Endothelial cell of umbilical vein (primary cell): ENCODE results near the gene ARPC2. TPM values are rescaled to one million over a fixed set of nuclear protein-coding genes. Genes with fewer than 3 reads are reported as not detected.

Experiments used
- BruUV-seq: library from RNA; stranded (reverse); fragments of 400-500 nt; replicated peaks from 2 replicates; lab custom pipeline; 2021; lab: Mats Ljungman, UMichigan
- CTCF ChIA-PET: fragments of 300-600, 350-600 bp; sonication (Branson Sonifier 250); formaldehyde crosslinking; loops from one replicate; lab custom pipeline; 2021; ENCODE audit warnings: antibody characterized with exemption, inconsistent platforms; lab: Charles Lee
- POLR2A ChIA-PET: fragments of 300-600, 350-600 bp; sonication (Branson Sonifier 250); formaldehyde crosslinking; loops from one replicate; lab custom pipeline; 2021; ENCODE audit warnings: antibody characterized with exemption, inconsistent platforms; lab: Charles Lee
- DNase-seq: peaks from one replicate; pipeline ENCODE4 v3.0.0-alpha.2; 2011; ENCODE audit warnings: low read depth, low spot score
- FAIRE-seq: peaks from 2 replicates; lab custom pipeline; 2011; peaks lifted over from hg19 to GRCh38; lab: Jason Lieb, UNC
- H2AFZ ChIP-seq: 2 replicates; pipeline ENCODE4 v1.6.0; 2012; ENCODE audit warnings: low read depth, low read length, control low read depth, inconsistent platforms
- H3K27ac ChIP-seq: 2 replicates; pipeline ENCODE4 v1.5.1; 2011; ENCODE audit warnings: low read depth, mild to moderate bottlenecking, control low read depth, low read length, moderate library complexity; ENCODE audit not compliant: insufficient read depth
- H3K27me3 ChIP-seq, 2 experiments: 2 replicates each; pipeline versions ENCODE4 v1.6.0 to v1.6.1; 2011; ENCODE audit warnings: low read length in 2 of 2, mixed read lengths in 1 of 2; ENCODE audit not compliant: control insufficient read depth in 2 of 2, insufficient read depth in 2 of 2
- H3K36me3 ChIP-seq, 2 experiments: 2 replicates in 1 of 2; 3 replicates in 1 of 2; pipeline ENCODE4 v1.5.1; 2011; ENCODE audit warnings: low read length in 2 of 2, mild to moderate bottlenecking in 1 of 2, moderate library complexity in 1 of 2; ENCODE audit not compliant: control insufficient read depth in 2 of 2, insufficient read depth in 2 of 2; ENCODE audit errors: extremely low read depth in 1 of 2
- H3K4me1 ChIP-seq: 3 replicates; pipeline ENCODE4 v1.5.1; 2011; ENCODE audit warnings: mild to moderate bottlenecking, low read length; ENCODE audit not compliant: control insufficient read depth, insufficient read depth; ENCODE audit errors: extremely low read depth
- H3K4me2 ChIP-seq: 2 replicates; pipeline ENCODE4 v1.6.1; 2011; ENCODE audit warnings: low read length, control low read depth, mixed read lengths; ENCODE audit not compliant: insufficient read depth
- H3K4me3 ChIP-seq, 3 experiments: fragments of 200-600 bp in 1 of 3; sonication (generic), shearing (Covaris generic) in 1 of 3; replicated peaks in 1 of 3; 2 replicates each; pipeline ENCODE4 v1.5.1; 2011 to 2016; ENCODE audit warnings: control low read depth in 3 of 3, low read length in 3 of 3, mild to moderate bottlenecking in 2 of 3, inconsistent platforms in 1 of 3, low read depth in 1 of 3, moderate library complexity in 1 of 3; ENCODE audit not compliant: insufficient read depth in 1 of 3
- H3K79me2 ChIP-seq: 2 replicates; pipeline ENCODE4 v1.6.0; 2012; ENCODE audit warnings: low read length, inconsistent platforms; ENCODE audit not compliant: control insufficient read depth, insufficient read depth
- H3K9ac ChIP-seq: replicated peaks from 2 replicates; pipeline ENCODE3; 2011; ENCODE audit warnings: low read length, control low read depth; ENCODE audit not compliant: insufficient read depth; ENCODE audit errors: extremely low read depth
- H3K9me1 ChIP-seq: replicated peaks from 3 replicates; pipeline ENCODE4 v1.6.0; 2011; ENCODE audit warnings: mild to moderate bottlenecking, low read length; ENCODE audit not compliant: control insufficient read depth, insufficient read depth; ENCODE audit errors: extremely low read depth
- H3K9me3 ChIP-seq: replicated peaks from 2 replicates; pipeline ENCODE4 v1.5.1; 2012; ENCODE audit warnings: low read length, inconsistent platforms; ENCODE audit not compliant: control insufficient read depth, insufficient read depth
- H4K20me1 ChIP-seq: replicated peaks from 2 replicates; pipeline ENCODE3; 2011; ENCODE audit warnings: mild to moderate bottlenecking, low read length; ENCODE audit not compliant: control insufficient read depth, insufficient read depth; ENCODE audit errors: extremely low read depth
- CTCF ChIP-seq, 2 donors: IDR thresholded peaks; 1 replicate in 1 of 2; 2 replicates in 1 of 2; pipeline ENCODE4 v1.5.1; 2011; ENCODE audit warnings: low read length in 2 of 2, mild to moderate bottlenecking in 2 of 2, moderate library complexity in 2 of 2, control low read depth in 1 of 2, inconsistent platforms in 1 of 2, low read depth in 1 of 2; ENCODE audit not compliant: insufficient read depth in 1 of 2; ENCODE audit errors: extremely low read depth in 1 of 2
- EZH2 ChIP-seq: IDR thresholded peaks from 2 replicates; pipeline ENCODE4 v1.6.1; 2012; ENCODE audit warnings: borderline replicate concordance, low read depth, mild to moderate bottlenecking, moderate library complexity, low read length, inconsistent platforms; ENCODE audit not compliant: severe bottlenecking
- FOS ChIP-seq: IDR thresholded peaks from 2 replicates; pipeline ENCODE4 v1.6.1; 2011; ENCODE audit warnings: mild to moderate bottlenecking, low read length, moderate library complexity, borderline replicate concordance; ENCODE audit not compliant: insufficient read depth
- GATA2 ChIP-seq: IDR thresholded peaks from 2 replicates; pipeline ENCODE4 v1.7.0; 2011; ENCODE audit warnings: low read depth, mild to moderate bottlenecking, moderate library complexity, mixed read lengths, low read length; ENCODE audit not compliant: insufficient read length, insufficient read depth
- JUN ChIP-seq: IDR thresholded peaks from 2 replicates; pipeline ENCODE4 v1.6.1; 2011; ENCODE audit warnings: borderline replicate concordance, low read depth; ENCODE audit not compliant: insufficient read length, insufficient read depth
- MYC ChIP-seq: IDR thresholded peaks from one replicate; pipeline ENCODE4 v1.6.1; 2011; ENCODE audit warnings: mild to moderate bottlenecking, low read depth, low read length
- POLR2A ChIP-seq: IDR thresholded peaks from 2 replicates; pipeline ENCODE4 v1.6.1; 2012; ENCODE audit warnings: low read depth, mild to moderate bottlenecking, control low read depth, low read length
- POLR2AphosphoS5 ChIP-seq: IDR thresholded peaks from 2 replicates; pipeline ENCODE4 v1.6.1; 2012; ENCODE audit warnings: low read depth, mild to moderate bottlenecking, control low read depth, low read length, moderate library complexity; ENCODE audit not compliant: insufficient read depth
- dilution Hi-C: fragments of 300-500 bp; cut with MboI; formaldehyde crosslinking; loops from one replicate; pipeline ENCODE4 v1.15.0; 2019; ENCODE audit warnings: low sequenced_read_pairs; ENCODE audit not compliant: extremely low pct_ligation_motif_present
- intact Hi-C: fragments of 100-400 bp; cut with micrococcal nuclease; formaldehyde crosslinking; loops from one replicate; pipeline ENCODE4 v1.10.0; 2022
- polyA plus RNA-seq, 4 experiments: library from polyadenylated mRNA; depleted of rRNA in 3 of 4; stranded (reverse) in 3 of 4; unstranded in 1 of 4; fragments of >200 nt; gene quantifications; 2 replicates each; pipeline versions ENCODE4 v1.2.1 to v1.2.3, GENCODE V29; 2011 to 2012; ENCODE audit warnings: missing spikeins in 1 of 4
- total RNA-seq: library from RNA; stranded (reverse); gene quantifications from 2 replicates; pipeline ENCODE4 v1.2.3, GENCODE V29; 2021
- TF ChIP-seq, protein P1 (sequence below): IDR thresholded peaks from 2 replicates; pipeline ENCODE4 v1.6.1; 2011; ENCODE audit not compliant: insufficient read depth, insufficient read length

The ARPC2 gene
- total and polyA plus RNA-seq, 2 donors (not counting 3 experiments of a cell fraction or from before 2014, with no cell fraction given): 417 to 455 TPM

- H3K9me3 ChIP-seq: no peaks in the 10 kb centered on the region
- H3K79me2 ChIP-seq: no peaks in the 10 kb centered on the region
- H3K9ac ChIP-seq: no peak overlapping the region
- TF ChIP-seq, protein P1, sequence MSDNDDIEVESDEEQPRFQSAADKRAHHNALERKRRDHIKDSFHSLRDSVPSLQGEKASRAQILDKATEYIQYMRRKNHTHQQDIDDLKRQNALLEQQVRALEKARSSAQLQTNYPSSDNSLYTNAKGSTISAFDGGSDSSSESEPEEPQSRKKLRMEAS: no peak
- TF ChIP-seq POLR2AphosphoS5 (no peak), GATA2 (no peak), FOS (no peak), JUN (no peak), POLR2A (no peak), MYC (no peak), CTCF (IDR thresholded peaks at IDR 0.05; ENCODE audit: extremely low read depth in 1 of 2, insufficient read depth in 1 of 2, low read depth in 1 of 2, low read length in 2 of 2) (no peak), EZH2 (no peak)
- peaks cover 3 to 14% of the 10 kb centered on the region in 2 experiments for H3K27me3 ChIP-seq
- POLR2A ChIA-PET: no interaction called here
- H3K9me1 ChIP-seq: no peaks in the 10 kb centered on the region
- no TSS peak for BruUV-seq
- dilution Hi-C loops (no loop called here), intact Hi-C loops (no loop called here)
- no peaks in the 10 kb centered on the region for H3K4me1 ChIP-seq
- no peak overlapping the region for H2AFZ ChIP-seq
- H4K20me1 ChIP-seq: no peaks in the 10 kb centered on the region
- H3K4me2 ChIP-seq: no peak overlapping the region
- no peak overlapping the region for H3K4me3 ChIP-seq
- no peak for FAIRE-seq
- no peak for DNase-seq
- CTCF ChIA-PET: no interaction called here
- H3K27ac ChIP-seq: no peak overlapping the region
- no peaks in the 10 kb centered on the region for H3K36me3 ChIP-seq
These were observed 14.7 kb upstream of the ARPC2 start for GRCh38 chr2:218202266-218202665.
